Keratinocyte (primary cell): ENCODE results near the gene ULK4.

Experiments used
- EZH2 ChIP-seq: IDR thresholded peaks from one replicate; pipeline ENCODE4 v1.6.1; 2012; ENCODE audit warnings: inconsistent platforms, mild to moderate bottlenecking, low read length, moderate library complexity
- TF ChIP-seq, protein P1 (sequence below), 3 experiments: IDR thresholded peaks in 1 of 3; conservative IDR thresholded peaks in 1 of 3; optimal IDR thresholded peaks in 1 of 3; 2 replicates in 2 of 3; 3 replicates in 1 of 3; pipeline versions ENCODE3 to v1.5.1; 2011; ENCODE audit warnings: low read length in 3 of 3, mild to moderate bottlenecking in 3 of 3, moderate library complexity in 2 of 3, control low read depth in 1 of 3, inconsistent platforms in 1 of 3; ENCODE audit not compliant: insufficient read depth in 2 of 3; ENCODE audit errors: extremely low read depth in 1 of 3

GRCh38 chr3:41819236-41819635 lies 142.7 kb downstream of the ULK4 start:
- TF ChIP-seq, protein P1, sequence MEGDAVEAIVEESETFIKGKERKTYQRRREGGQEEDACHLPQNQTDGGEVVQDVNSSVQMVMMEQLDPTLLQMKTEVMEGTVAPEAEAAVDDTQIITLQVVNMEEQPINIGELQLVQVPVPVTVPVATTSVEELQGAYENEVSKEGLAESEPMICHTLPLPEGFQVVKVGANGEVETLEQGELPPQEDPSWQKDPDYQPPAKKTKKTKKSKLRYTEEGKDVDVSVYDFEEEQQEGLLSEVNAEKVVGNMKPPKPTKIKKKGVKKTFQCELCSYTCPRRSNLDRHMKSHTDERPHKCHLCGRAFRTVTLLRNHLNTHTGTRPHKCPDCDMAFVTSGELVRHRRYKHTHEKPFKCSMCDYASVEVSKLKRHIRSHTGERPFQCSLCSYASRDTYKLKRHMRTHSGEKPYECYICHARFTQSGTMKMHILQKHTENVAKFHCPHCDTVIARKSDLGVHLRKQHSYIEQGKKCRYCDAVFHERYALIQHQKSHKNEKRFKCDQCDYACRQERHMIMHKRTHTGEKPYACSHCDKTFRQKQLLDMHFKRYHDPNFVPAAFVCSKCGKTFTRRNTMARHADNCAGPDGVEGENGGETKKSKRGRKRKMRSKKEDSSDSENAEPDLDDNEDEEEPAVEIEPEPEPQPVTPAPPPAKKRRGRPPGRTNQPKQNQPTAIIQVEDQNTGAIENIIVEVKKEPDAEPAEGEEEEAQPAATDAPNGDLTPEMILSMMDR (optimal IDR thresholded peaks at IDR 0.05 in 1 of 3, IDR thresholded peaks at IDR 0.05 in 1 of 3, conservative IDR thresholded peaks at IDR 0.05 in 1 of 3; ENCODE audit: extremely low read depth in 1 of 3, insufficient read depth in 2 of 3, low read length in 3 of 3) = no peak
- no peak for TF ChIP-seq EZH2
